PC-3 (cell line): ENCODE measurements around the gene DENND2D. TPM values are rescaled to one million over a fixed set of nuclear protein-coding genes. Genes with fewer than 3 reads are reported as not detected.

ENCODE experiments used
- ATAC-seq: fragments of 200-7000 bp; cut with Tn5 transposase; 2 replicates; pipeline ENCODE4 v1.9.1; 2020; ENCODE audit warnings: mild to moderate bottlenecking, moderate library complexity
- BruUV-seq: library from RNA; stranded (reverse); fragments of 400-500 nt; replicated peaks from 2 replicates; lab custom pipeline; 2021; lab: Mats Ljungman, UMichigan
- CTCF ChIA-PET: fragments of 300-600 bp; sonication (Branson Sonifier 250); formaldehyde crosslinking; loops from one replicate; lab custom pipeline; 2022; ENCODE audit warnings: antibody characterized with exemption; lab: Charles Lee
- POLR2A ChIA-PET: fragments of 300-600 bp; sonication (Branson Sonifier 250); formaldehyde crosslinking; loops from one replicate; lab custom pipeline; 2022; ENCODE audit warnings: antibody characterized with exemption; ENCODE audit not compliant: unreplicated experiment; lab: Charles Lee
- DNase-seq: peaks from one replicate; pipeline ENCODE4 v3.0.0-alpha.2; 2015
- H2AFZ ChIP-seq: fragments of 300-600 bp; sonication (generic); 2 replicates; pipeline ENCODE4 v1.6.0; 2016; ENCODE audit warnings: antibody characterized with exemption, low read length
- H3F3A ChIP-seq: fragments of 300-600 bp; sonication (generic); one replicate; pipeline ENCODE4 v1.6.0; 2017; ENCODE audit warnings: antibody characterized with exemption, low read length, control low read depth, mild to moderate bottlenecking; ENCODE audit not compliant: unreplicated experiment
- H3K27ac ChIP-seq: fragments of 300-600 bp; sonication (generic); 2 replicates; pipeline ENCODE4 v1.5.1; 2016; ENCODE audit warnings: mild to moderate bottlenecking, low read length
- H3K27me3 ChIP-seq: fragments of 300-600 bp; sonication (generic); 2 replicates; pipeline ENCODE4 v1.6.1; 2016; ENCODE audit warnings: low read length, mixed read lengths
- H3K36me3 ChIP-seq: fragments of 300-600 bp; sonication (generic); 2 replicates; pipeline ENCODE4 v1.6.1; 2016; ENCODE audit warnings: low read depth, mixed run types, low read length, mixed read lengths
- H3K4me1 ChIP-seq: fragments of 300-600 bp; sonication (generic); 2 replicates; pipeline ENCODE4 v1.5.1; 2016; ENCODE audit warnings: low read length; ENCODE audit not compliant: insufficient read depth
- H3K4me2 ChIP-seq: fragments of 300-600 bp; sonication (generic); 2 replicates; pipeline ENCODE4 v1.6.0; 2016; ENCODE audit warnings: low read length
- H3K4me3 ChIP-seq: fragments of 300-600 bp; sonication (generic); 2 replicates; pipeline ENCODE4 v1.5.1; 2016; ENCODE audit warnings: mild to moderate bottlenecking, low read length, mixed read lengths
- H3K79me2 ChIP-seq: fragments of 300-600 bp; sonication (generic); 2 replicates; pipeline ENCODE4 v1.6.1; 2017; ENCODE audit warnings: low read length, mixed read lengths
- H3K9ac ChIP-seq: fragments of 300-600 bp; sonication (generic); 2 replicates; pipeline ENCODE4 v1.6.0; 2016; ENCODE audit warnings: mild to moderate bottlenecking, low read length
- H3K9me2 ChIP-seq: fragments of 300-600 bp; sonication (generic); replicated peaks from 2 replicates; pipeline ENCODE4 v1.6.1; 2016; ENCODE audit warnings: mixed run types, low read length, mixed read lengths
- H3K9me3 ChIP-seq: fragments of 300-600 bp; sonication (generic); 2 replicates; pipeline ENCODE4 v1.6.1; 2016; ENCODE audit warnings: low read length, mixed read lengths
- H4K20me1 ChIP-seq: fragments of 300-600 bp; sonication (generic); 2 replicates; pipeline ENCODE4 v1.6.1; 2016; ENCODE audit warnings: low read length, mixed read lengths
- EZH2 ChIP-seq: fragments of 300-600 bp; sonication (generic); IDR thresholded peaks from one replicate; pipeline ENCODE4 v1.6.1; 2017; ENCODE audit warnings: antibody characterized with exemption, mild to moderate bottlenecking, low read length; ENCODE audit not compliant: unreplicated experiment
- EZH2phosphoT487 ChIP-seq: fragments of 300-600 bp; sonication (generic); IDR thresholded peaks from 2 replicates; pipeline ENCODE4 v1.6.1; 2018; ENCODE audit warnings: mild to moderate bottlenecking, antibody characterized with exemption, low read length, borderline replicate concordance
- intact Hi-C: fragments of 100-400 bp; cut with micrococcal nuclease; formaldehyde crosslinking; loops from 2 replicates; pipeline ENCODE4 v1.9.0; 2023
- total RNA-seq: library from RNA; depleted of rRNA; stranded (reverse); fragments of >200 nt; gene quantifications from 2 replicates; pipeline ENCODE4 v1.2.3, GENCODE V29; 2014
- TF ChIP-seq, protein P1 (sequence below): fragments of 300-600 bp; sonication (generic); conservative IDR thresholded peaks from 2 replicates; pipeline ENCODE4 v1.5.1; 2017; ENCODE audit warnings: antibody characterized with exemption, low read depth, mild to moderate bottlenecking, low read length

DENND2D gene
- total RNA-seq, 1 experiment from 2014 or later: 4.0 TPM

DNA sequence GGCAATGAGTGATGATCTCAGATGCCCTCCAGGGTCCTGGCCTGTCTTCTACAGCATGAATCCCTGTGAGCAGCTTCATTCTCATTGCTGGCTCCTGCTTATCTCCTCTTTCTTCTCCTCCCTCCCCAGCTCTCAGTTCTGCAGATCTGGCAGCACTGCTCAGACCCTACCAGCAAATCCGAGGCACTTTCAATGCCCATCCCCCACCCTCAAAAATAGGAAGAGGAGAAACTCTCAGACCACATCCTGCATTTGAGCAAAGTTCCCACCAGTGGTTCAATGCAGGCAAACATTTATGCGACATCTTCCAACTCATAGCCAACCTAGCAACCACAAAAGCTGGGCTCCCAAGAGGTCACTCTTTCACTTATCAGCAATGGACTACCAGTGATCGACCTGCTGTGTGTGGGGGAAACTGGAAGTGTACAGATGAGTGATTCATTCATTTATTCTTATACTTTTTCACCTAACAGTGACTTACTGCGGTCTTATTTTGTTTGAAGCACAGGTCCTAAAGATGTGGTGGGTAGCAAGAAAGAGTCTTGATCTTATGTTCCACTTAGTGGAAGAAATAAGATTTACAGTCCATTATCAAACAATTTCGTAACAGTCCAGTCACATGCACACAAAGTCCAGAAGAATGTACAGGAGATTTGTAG lies 21.3 kb upstream of the DENND2D start:
- DNase-seq: no peak
- intact Hi-C loops: loop anchor here (1.0 kb wide), 1 partner anchor 179 kb away; no protein-coding TSS in a partner anchor
- Histone ChIP-seq H3K4me1 (peaks cover 21% of the 10 kb centered on the region), H3K79me2 (no peaks in the 10 kb centered on the region), H2AFZ (no peak overlapping the region), H3K36me3 (no peaks in the 10 kb centered on the region), H3K4me2 (no peak overlapping the region), H3K4me3 (no peak overlapping the region), H3K27ac (no peak overlapping the region), H3K9ac (no peak overlapping the region), H3K27me3 (no peaks in the 10 kb centered on the region), H3K9me2 (no peaks in the 10 kb centered on the region), H3F3A (no peaks in the 10 kb centered on the region), H4K20me1 (no peaks in the 10 kb centered on the region), H3K9me3 (no peaks in the 10 kb centered on the region)
- ATAC-seq: no peak
- ChIA-PET CTCF (no interaction called here), POLR2A (no interaction called here)
- no TSS peak for BruUV-seq
- no peak for TF ChIP-seq EZH2
- no peak for TF ChIP-seq EZH2phosphoT487
- TF ChIP-seq, protein P1, sequence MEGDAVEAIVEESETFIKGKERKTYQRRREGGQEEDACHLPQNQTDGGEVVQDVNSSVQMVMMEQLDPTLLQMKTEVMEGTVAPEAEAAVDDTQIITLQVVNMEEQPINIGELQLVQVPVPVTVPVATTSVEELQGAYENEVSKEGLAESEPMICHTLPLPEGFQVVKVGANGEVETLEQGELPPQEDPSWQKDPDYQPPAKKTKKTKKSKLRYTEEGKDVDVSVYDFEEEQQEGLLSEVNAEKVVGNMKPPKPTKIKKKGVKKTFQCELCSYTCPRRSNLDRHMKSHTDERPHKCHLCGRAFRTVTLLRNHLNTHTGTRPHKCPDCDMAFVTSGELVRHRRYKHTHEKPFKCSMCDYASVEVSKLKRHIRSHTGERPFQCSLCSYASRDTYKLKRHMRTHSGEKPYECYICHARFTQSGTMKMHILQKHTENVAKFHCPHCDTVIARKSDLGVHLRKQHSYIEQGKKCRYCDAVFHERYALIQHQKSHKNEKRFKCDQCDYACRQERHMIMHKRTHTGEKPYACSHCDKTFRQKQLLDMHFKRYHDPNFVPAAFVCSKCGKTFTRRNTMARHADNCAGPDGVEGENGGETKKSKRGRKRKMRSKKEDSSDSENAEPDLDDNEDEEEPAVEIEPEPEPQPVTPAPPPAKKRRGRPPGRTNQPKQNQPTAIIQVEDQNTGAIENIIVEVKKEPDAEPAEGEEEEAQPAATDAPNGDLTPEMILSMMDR: no peak

DNA sequence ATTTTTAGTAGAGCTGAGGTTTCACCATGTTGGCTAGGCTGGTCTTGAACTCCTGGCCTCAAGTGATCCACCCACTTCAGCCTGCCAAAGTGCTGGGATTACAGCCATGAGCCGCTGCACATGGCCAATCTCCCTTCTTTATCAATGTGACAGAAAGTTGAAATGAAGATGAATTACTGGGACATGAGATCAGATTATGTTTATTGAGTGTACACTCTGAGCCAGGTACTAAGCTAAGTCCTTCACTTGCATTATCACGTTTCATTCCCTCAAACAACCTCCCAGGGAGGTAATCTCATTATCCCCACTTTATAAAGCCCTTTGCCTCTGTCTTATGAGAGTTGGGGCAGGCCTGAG lies 20.8 kb upstream of the DENND2D start:
- BruUV-seq: no TSS peak
- H3K9me3 ChIP-seq: no peaks in the 10 kb centered on the region
- ATAC-seq (no peak), DNase-seq (no peak)
- H3K4me1 ChIP-seq: peaks cover 21% of the 10 kb centered on the region
- no peaks in the 10 kb centered on the region for H4K20me1 ChIP-seq
- H3K27ac ChIP-seq: no peak overlapping the region
- POLR2A ChIA-PET: no interaction called here
- no peak overlapping the region for H3K4me3 ChIP-seq
- H3K36me3 ChIP-seq: no peaks in the 10 kb centered on the region
- H3K79me2 ChIP-seq: no peaks in the 10 kb centered on the region
- H3K4me2 ChIP-seq: no peak overlapping the region
- no peak overlapping the region for H2AFZ ChIP-seq
- TF ChIP-seq EZH2 (no peak), EZH2phosphoT487 (no peak)
- TF ChIP-seq, protein P1: no peak
- intact Hi-C loops: no loop called here
- CTCF ChIA-PET: no interaction called here
- H3F3A ChIP-seq: no peaks in the 10 kb centered on the region
- H3K27me3 ChIP-seq: no peaks in the 10 kb centered on the region
- H3K9me2 ChIP-seq: no peaks in the 10 kb centered on the region
- no peak overlapping the region for H3K9ac ChIP-seq

DNA sequence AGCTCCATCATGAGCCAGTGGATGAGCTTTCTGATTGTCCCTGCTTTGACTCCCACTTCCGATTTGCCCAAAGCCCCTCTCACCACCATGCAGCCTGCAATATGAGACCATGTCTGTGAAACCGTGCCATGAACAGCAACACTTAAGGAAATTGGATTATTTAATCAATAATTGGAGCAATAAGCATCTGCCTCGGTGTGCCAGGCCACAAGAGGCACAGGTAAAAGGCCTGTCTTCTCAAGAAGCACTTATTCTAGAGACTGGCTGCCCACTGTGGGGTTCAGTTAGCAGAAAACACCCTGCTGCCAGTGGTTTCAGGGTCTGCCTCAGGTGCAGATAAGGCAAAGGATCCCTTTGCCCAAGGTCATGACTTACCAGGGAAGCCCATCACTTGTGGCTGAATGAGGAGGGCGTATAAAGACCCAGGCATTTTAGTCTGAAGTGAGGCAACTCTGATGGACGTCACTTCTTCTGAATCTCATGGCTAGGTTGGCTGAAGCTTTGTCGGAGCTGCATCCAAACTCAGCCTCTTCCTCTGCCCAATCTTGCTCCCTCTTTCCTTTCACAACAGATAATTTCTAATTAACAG lies 19.9 kb upstream of the DENND2D start:
- no peaks in the 10 kb centered on the region for H3K9me3 ChIP-seq

More for the DNA sequence above, 19.9 kb upstream of the DENND2D start:
- no peak overlapping the region for H3K27ac ChIP-seq
- BruUV-seq: no TSS peak
- no peaks in the 10 kb centered on the region for H3K79me2 ChIP-seq
- no peak overlapping the region for H3K4me3 ChIP-seq
- H3K9me2 ChIP-seq: no peaks in the 10 kb centered on the region
- no peak for ATAC-seq
- TF ChIP-seq EZH2 (no peak), EZH2phosphoT487 (no peak)
- TF ChIP-seq, protein P1: no peak
- intact Hi-C loops: no loop called here
- H3K36me3 ChIP-seq: no peaks in the 10 kb centered on the region
- H3F3A ChIP-seq: no peaks in the 10 kb centered on the region
- H4K20me1 ChIP-seq: no peaks in the 10 kb centered on the region
- POLR2A ChIA-PET: no interaction called here
- no peak overlapping the region for H3K4me2 ChIP-seq
- CTCF ChIA-PET: no interaction called here
- no peak overlapping the region for H3K9ac ChIP-seq
- no peak for DNase-seq
- no peaks in the 10 kb centered on the region for H3K27me3 ChIP-seq
- no peak overlapping the region for H2AFZ ChIP-seq
- peaks cover 21% of the 10 kb centered on the region for H3K4me1 ChIP-seq
